Thyroid gland (tissue), 4 donors: ENCODE data around the gene PBX1.

ENCODE experiments used
- POLR2A ChIP-seq, 2 donors: fragments of 450-650 bp; IDR thresholded peaks; one replicate each; pipeline ENCODE4 v1.6.1; 2017; ENCODE audit warnings: antibody characterized with exemption in 2 of 2, mild to moderate bottlenecking in 2 of 2, moderate library complexity in 1 of 2
- TF ChIP-seq, protein P1 (sequence below), 6 experiments: fragments of 200-600 bp in 3 of 6; fragments of 450-650 bp in 3 of 6; sonication (generic) in 3 of 6; IDR thresholded peaks; one replicate each; pipeline ENCODE4 v1.5.1; 2016 to 2019; ENCODE audit warnings: antibody characterized with exemption in 6 of 6, mild to moderate bottlenecking in 2 of 6, inconsistent platforms in 1 of 6, moderate library complexity in 1 of 6

DNA sequence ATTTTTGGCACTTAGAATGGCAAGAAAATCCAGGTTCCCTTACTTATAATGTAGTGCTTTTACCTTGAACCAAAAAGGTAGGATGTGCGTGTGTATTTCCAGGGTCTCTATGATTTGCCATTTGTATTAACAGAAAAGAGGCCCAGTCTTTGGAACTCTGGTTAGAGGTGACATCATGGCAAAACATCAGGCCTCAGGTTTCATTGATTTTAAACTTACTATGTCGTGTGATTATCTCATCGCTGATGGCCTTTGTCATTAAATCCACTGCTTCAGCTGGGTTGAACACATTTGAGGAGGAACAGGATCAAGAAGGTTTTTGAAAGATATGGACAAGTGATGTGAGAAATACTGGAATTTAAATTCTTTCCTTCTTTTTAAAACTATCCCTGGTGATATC, 95.2 kb downstream of the PBX1 start:
- TF ChIP-seq, protein P1, sequence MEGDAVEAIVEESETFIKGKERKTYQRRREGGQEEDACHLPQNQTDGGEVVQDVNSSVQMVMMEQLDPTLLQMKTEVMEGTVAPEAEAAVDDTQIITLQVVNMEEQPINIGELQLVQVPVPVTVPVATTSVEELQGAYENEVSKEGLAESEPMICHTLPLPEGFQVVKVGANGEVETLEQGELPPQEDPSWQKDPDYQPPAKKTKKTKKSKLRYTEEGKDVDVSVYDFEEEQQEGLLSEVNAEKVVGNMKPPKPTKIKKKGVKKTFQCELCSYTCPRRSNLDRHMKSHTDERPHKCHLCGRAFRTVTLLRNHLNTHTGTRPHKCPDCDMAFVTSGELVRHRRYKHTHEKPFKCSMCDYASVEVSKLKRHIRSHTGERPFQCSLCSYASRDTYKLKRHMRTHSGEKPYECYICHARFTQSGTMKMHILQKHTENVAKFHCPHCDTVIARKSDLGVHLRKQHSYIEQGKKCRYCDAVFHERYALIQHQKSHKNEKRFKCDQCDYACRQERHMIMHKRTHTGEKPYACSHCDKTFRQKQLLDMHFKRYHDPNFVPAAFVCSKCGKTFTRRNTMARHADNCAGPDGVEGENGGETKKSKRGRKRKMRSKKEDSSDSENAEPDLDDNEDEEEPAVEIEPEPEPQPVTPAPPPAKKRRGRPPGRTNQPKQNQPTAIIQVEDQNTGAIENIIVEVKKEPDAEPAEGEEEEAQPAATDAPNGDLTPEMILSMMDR (IDR thresholded peaks at IDR 0.05): no peak
- no peak for TF ChIP-seq POLR2A (IDR thresholded peaks at IDR 0.05)
